ENCODE results near the gene CYP27C1. TPM values are rescaled to one million over a fixed set of nuclear protein-coding genes. Genes with fewer than 3 reads are reported as not detected.
"Not testable (repeated sequence)": the region's sequence is repeated elsewhere in the genome, so short reads cannot be mapped to it uniquely, and the experiment has no call there.

The CYP27C1 gene
- 7.9 TPM for polyA plus RNA-seq (2013, experiment 1 of 4)
- polyA plus RNA-seq (2013, experiment 2 of 4), result 7.8 TPM
- 5.5 TPM for polyA plus RNA-seq (2013, experiment 3 of 4)
- 6.0 TPM for polyA plus RNA-seq (2013, experiment 4 of 4)

GRCh38 chr2:127220102-127220767 is at the start of gene CYP27C1:
Gene CYP27C1 (minus strand): TSS chr2:127220299. CDS start chr2:127220270, 29 bp downstream.
- peaks cover 16% of the 10 kb centered on the region for H3K27me3 ChIP-seq (ENCODE audit: control insufficient read depth, insufficient read depth, low read length, poor library complexity, severe bottlenecking)
- H3K27ac ChIP-seq (ENCODE audit: insufficient read depth, low read depth, low read length, poor library complexity, severe bottlenecking), result peak within 1 kb of the TSS; percentile 60
- peak within 1 kb of the TSS; percentile 73 for H3K4me3 ChIP-seq (ENCODE audit: insufficient read depth, low read depth, low read length)
- no peaks in the 10 kb centered on the region for H3K36me3 ChIP-seq (ENCODE audit: control insufficient read depth, insufficient read depth, low read length)
- no peaks in the 10 kb centered on the region for H3K9me3 ChIP-seq (ENCODE audit: control insufficient read depth, low read length)
- H3K4me1 ChIP-seq (ENCODE audit: control insufficient read depth, insufficient read depth, low read length), result peaks cover 6% of the 10 kb centered on the region
- 0 to 1% methylated on average over 42 to 43 of the region's 43 CpGs for WGBS, 2 experiments

- 95 to 96% methylated on average over 8 of the region's 8 CpGs for WGBS, 2 experiments
- no peaks in the 10 kb centered on the region for H3K4me1 ChIP-seq (ENCODE audit: control insufficient read depth, insufficient read depth, low read length)
- H3K27me3 ChIP-seq (ENCODE audit: control insufficient read depth, insufficient read depth, low read length, poor library complexity, severe bottlenecking), result no peaks in the 10 kb centered on the region
- no peak overlapping the region for H3K27ac ChIP-seq (ENCODE audit: insufficient read depth, low read depth, low read length, poor library complexity, severe bottlenecking)
- no peak overlapping the region for H3K4me3 ChIP-seq (ENCODE audit: insufficient read depth, low read depth, low read length)
- no peaks in the 10 kb centered on the region for H3K9me3 ChIP-seq (ENCODE audit: control insufficient read depth, low read length)
- peaks cover 25% of the 10 kb centered on the region for H3K36me3 ChIP-seq (ENCODE audit: control insufficient read depth, insufficient read depth, low read length)
Measured at GRCh38 chr2:127261804-127262406, 41.8 kb upstream of the CYP27C1 start.

- no peak overlapping the region for H3K4me3 ChIP-seq (ENCODE audit: insufficient read depth, low read depth, low read length)
- H3K27me3 ChIP-seq (ENCODE audit: control insufficient read depth, insufficient read depth, low read length, poor library complexity, severe bottlenecking), result no peaks in the 10 kb centered on the region
- H3K9me3 ChIP-seq (ENCODE audit: control insufficient read depth, low read length), result no peaks in the 10 kb centered on the region
- H3K27ac ChIP-seq (ENCODE audit: insufficient read depth, low read depth, low read length, poor library complexity, severe bottlenecking), result no peak overlapping the region
- 88 to 93% methylated on average over 5 of the region's 5 CpGs for WGBS, 2 experiments
- peaks cover 24% of the 10 kb centered on the region for H3K36me3 ChIP-seq (ENCODE audit: control insufficient read depth, insufficient read depth, low read length)
- H3K4me1 ChIP-seq (ENCODE audit: control insufficient read depth, insufficient read depth, low read length), result no peaks in the 10 kb centered on the region
Measured at GRCh38 chr2:127259355-127259754, 39.3 kb upstream of the CYP27C1 start.

- 93% methylated on average over 8 of the region's 8 CpGs for WGBS, 2 experiments
- no peak overlapping the region for H3K27ac ChIP-seq (ENCODE audit: insufficient read depth, low read depth, low read length, poor library complexity, severe bottlenecking)
- H3K4me3 ChIP-seq (ENCODE audit: insufficient read depth, low read depth, low read length), result no peak overlapping the region
- H3K9me3 ChIP-seq (ENCODE audit: control insufficient read depth, low read length), result no peaks in the 10 kb centered on the region
- H3K4me1 ChIP-seq (ENCODE audit: control insufficient read depth, insufficient read depth, low read length), result no peaks in the 10 kb centered on the region
- H3K36me3 ChIP-seq (ENCODE audit: control insufficient read depth, insufficient read depth, low read length), result peaks cover 24% of the 10 kb centered on the region
- no peaks in the 10 kb centered on the region for H3K27me3 ChIP-seq (ENCODE audit: control insufficient read depth, insufficient read depth, low read length, poor library complexity, severe bottlenecking)
Measured at GRCh38 chr2:127256866-127257265, 36.8 kb upstream of the CYP27C1 start.

GRCh38 chr2:127256381-127256780 is 36.3 kb upstream of the CYP27C1 start:
- Histone ChIP-seq H3K27ac (ENCODE audit: insufficient read depth, low read depth, low read length, poor library complexity, severe bottlenecking) (no peak overlapping the region), H3K9me3 (ENCODE audit: control insufficient read depth, low read length) (no peaks in the 10 kb centered on the region), H3K4me3 (ENCODE audit: insufficient read depth, low read depth, low read length) (no peak overlapping the region), H3K27me3 (ENCODE audit: control insufficient read depth, insufficient read depth, low read length, poor library complexity, severe bottlenecking) (no peaks in the 10 kb centered on the region), H3K36me3 (ENCODE audit: control insufficient read depth, insufficient read depth, low read length) (peaks cover 20% of the 10 kb centered on the region), H3K4me1 (ENCODE audit: control insufficient read depth, insufficient read depth, low read length) (no peaks in the 10 kb centered on the region)
- WGBS, 2 experiments, result 94 to 97% methylated on average over 3 of the region's 3 CpGs

GRCh38 chr2:127255721-127256120 is 35.6 kb upstream of the CYP27C1 start:
- no peaks in the 10 kb centered on the region for H3K4me1 ChIP-seq (ENCODE audit: control insufficient read depth, insufficient read depth, low read length)
- 93 to 96% methylated on average over 6 of the region's 6 CpGs for WGBS, 2 experiments
- H3K36me3 ChIP-seq (ENCODE audit: control insufficient read depth, insufficient read depth, low read length), result peaks cover 14% of the 10 kb centered on the region
- no peaks in the 10 kb centered on the region for H3K9me3 ChIP-seq (ENCODE audit: control insufficient read depth, low read length)
- no peak overlapping the region for H3K4me3 ChIP-seq (ENCODE audit: insufficient read depth, low read depth, low read length)
- no peaks in the 10 kb centered on the region for H3K27me3 ChIP-seq (ENCODE audit: control insufficient read depth, insufficient read depth, low read length, poor library complexity, severe bottlenecking)
- no peak overlapping the region for H3K27ac ChIP-seq (ENCODE audit: insufficient read depth, low read depth, low read length, poor library complexity, severe bottlenecking)

GRCh38 chr2:127255146-127255545 is 35.0 kb upstream of the CYP27C1 start:
- H3K4me1 ChIP-seq (ENCODE audit: control insufficient read depth, insufficient read depth, low read length), result no peaks in the 10 kb centered on the region
- H3K4me3 ChIP-seq (ENCODE audit: insufficient read depth, low read depth, low read length), result no peak overlapping the region
- no peaks in the 10 kb centered on the region for H3K9me3 ChIP-seq (ENCODE audit: control insufficient read depth, low read length)
- H3K36me3 ChIP-seq (ENCODE audit: control insufficient read depth, insufficient read depth, low read length), result peaks cover 11% of the 10 kb centered on the region
- no peaks in the 10 kb centered on the region for H3K27me3 ChIP-seq (ENCODE audit: control insufficient read depth, insufficient read depth, low read length, poor library complexity, severe bottlenecking)
- H3K27ac ChIP-seq (ENCODE audit: insufficient read depth, low read depth, low read length, poor library complexity, severe bottlenecking), result no peak overlapping the region
- 87 to 94% methylated on average over 2 of the region's 2 CpGs for WGBS, 2 experiments

- Histone ChIP-seq H3K27ac (ENCODE audit: insufficient read depth, low read depth, low read length, poor library complexity, severe bottlenecking) (no peak overlapping the region), H3K9me3 (ENCODE audit: control insufficient read depth, low read length) (no peaks in the 10 kb centered on the region), H3K36me3 (ENCODE audit: control insufficient read depth, insufficient read depth, low read length) (peaks cover 11% of the 10 kb centered on the region), H3K4me3 (ENCODE audit: insufficient read depth, low read depth, low read length) (no peak overlapping the region), H3K27me3 (ENCODE audit: control insufficient read depth, insufficient read depth, low read length, poor library complexity, severe bottlenecking) (no peaks in the 10 kb centered on the region), H3K4me1 (ENCODE audit: control insufficient read depth, insufficient read depth, low read length) (no peaks in the 10 kb centered on the region)
- WGBS, 2 experiments, result 86 to 91% methylated on average over 6 to 7 of the region's 7 CpGs
Measured at GRCh38 chr2:127254386-127254981, 34.4 kb upstream of the CYP27C1 start.

- H3K27ac ChIP-seq (ENCODE audit: insufficient read depth, low read depth, low read length, poor library complexity, severe bottlenecking); H3K9me3 ChIP-seq (ENCODE audit: control insufficient read depth, low read length); H3K36me3 ChIP-seq (ENCODE audit: control insufficient read depth, insufficient read depth, low read length); H3K4me1 ChIP-seq (ENCODE audit: control insufficient read depth, insufficient read depth, low read length); H3K4me3 ChIP-seq (ENCODE audit: insufficient read depth, low read depth, low read length); H3K27me3 ChIP-seq (ENCODE audit: control insufficient read depth, insufficient read depth, low read length, poor library complexity, severe bottlenecking): not testable (repeated sequence)
- 77 to 92% methylated on average over 2 of the region's 2 CpGs for WGBS, 2 experiments
Measured at GRCh38 chr2:127241184-127241583, 21.1 kb upstream of the CYP27C1 start.

GRCh38 chr2:127239395-127239794 is 19.3 kb upstream of the CYP27C1 start:
- H3K27ac ChIP-seq (ENCODE audit: insufficient read depth, low read depth, low read length, poor library complexity, severe bottlenecking), result no peak overlapping the region
- no peaks in the 10 kb centered on the region for H3K36me3 ChIP-seq (ENCODE audit: control insufficient read depth, insufficient read depth, low read length)
- H3K4me3 ChIP-seq (ENCODE audit: insufficient read depth, low read depth, low read length), result no peak overlapping the region
- no peaks in the 10 kb centered on the region for H3K27me3 ChIP-seq (ENCODE audit: control insufficient read depth, insufficient read depth, low read length, poor library complexity, severe bottlenecking)
- 95 to 98% methylated on average over 1 of the region's 1 CpG for WGBS, 2 experiments
- no peaks in the 10 kb centered on the region for H3K9me3 ChIP-seq (ENCODE audit: control insufficient read depth, low read length)
- H3K4me1 ChIP-seq (ENCODE audit: control insufficient read depth, insufficient read depth, low read length), result no peaks in the 10 kb centered on the region
